SH-SY5Y (cell line): ENCODE data around the gene TMEM247.

Experiments
- GATA2 ChIP-seq: IDR thresholded peaks from 2 replicates; pipeline ENCODE4 v1.6.1; 2011; ENCODE audit warnings: mild to moderate bottlenecking, low read depth, low read length
- GATA3 ChIP-seq: IDR thresholded peaks from 2 replicates; pipeline ENCODE4 v1.6.1; 2011; ENCODE audit warnings: low read depth, mild to moderate bottlenecking, low read length, moderate library complexity

DNA sequence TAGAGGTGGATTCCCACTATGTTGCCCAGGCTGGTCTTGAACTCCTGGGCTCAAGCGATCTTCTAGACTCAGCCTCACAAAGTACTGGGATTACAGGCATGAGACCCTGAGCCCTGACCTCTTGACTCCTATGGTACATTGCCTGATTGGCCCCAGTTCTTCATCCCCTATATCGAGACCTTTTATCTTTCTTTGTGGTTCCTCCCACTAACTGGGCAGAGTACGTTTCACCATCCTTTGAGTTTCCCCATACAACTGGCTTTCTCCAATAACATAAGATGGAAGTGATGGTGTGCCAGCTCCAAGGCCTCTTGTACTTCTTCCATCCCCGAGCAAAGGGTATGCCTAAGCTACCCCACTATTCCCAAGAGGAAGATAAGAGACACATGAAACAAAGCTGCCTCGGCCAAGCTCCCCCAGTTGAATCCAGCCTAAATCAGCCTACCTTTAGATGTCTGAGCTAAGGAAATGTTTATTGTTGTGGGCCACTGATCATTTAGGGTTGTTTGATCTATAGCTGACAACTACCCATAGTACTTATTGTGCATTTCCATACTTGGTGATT lies 8.3 kb upstream of the TMEM247 start:
- no peak for TF ChIP-seq GATA2
- TF ChIP-seq GATA3: no peak
